GM12874 (cell line): Measurements from ENCODE around the gene LRP5.
A peak's percentile ranks its signal among the peaks of the same experiment; 100 is the strongest.

Source experiments
- TF ChIP-seq, protein P1 (sequence below): IDR thresholded peaks from 2 replicates; pipeline ENCODE4 v1.5.1; 2011; ENCODE audit warnings: low read depth, mild to moderate bottlenecking, control low read depth, low read length, moderate library complexity; ENCODE audit not compliant: insufficient read depth

Gene LRP5

GRCh38 chr11:68379206-68379605 lies 66.8 kb downstream of the LRP5 start:
- TF ChIP-seq, protein P1, sequence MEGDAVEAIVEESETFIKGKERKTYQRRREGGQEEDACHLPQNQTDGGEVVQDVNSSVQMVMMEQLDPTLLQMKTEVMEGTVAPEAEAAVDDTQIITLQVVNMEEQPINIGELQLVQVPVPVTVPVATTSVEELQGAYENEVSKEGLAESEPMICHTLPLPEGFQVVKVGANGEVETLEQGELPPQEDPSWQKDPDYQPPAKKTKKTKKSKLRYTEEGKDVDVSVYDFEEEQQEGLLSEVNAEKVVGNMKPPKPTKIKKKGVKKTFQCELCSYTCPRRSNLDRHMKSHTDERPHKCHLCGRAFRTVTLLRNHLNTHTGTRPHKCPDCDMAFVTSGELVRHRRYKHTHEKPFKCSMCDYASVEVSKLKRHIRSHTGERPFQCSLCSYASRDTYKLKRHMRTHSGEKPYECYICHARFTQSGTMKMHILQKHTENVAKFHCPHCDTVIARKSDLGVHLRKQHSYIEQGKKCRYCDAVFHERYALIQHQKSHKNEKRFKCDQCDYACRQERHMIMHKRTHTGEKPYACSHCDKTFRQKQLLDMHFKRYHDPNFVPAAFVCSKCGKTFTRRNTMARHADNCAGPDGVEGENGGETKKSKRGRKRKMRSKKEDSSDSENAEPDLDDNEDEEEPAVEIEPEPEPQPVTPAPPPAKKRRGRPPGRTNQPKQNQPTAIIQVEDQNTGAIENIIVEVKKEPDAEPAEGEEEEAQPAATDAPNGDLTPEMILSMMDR: no peak

DNA sequence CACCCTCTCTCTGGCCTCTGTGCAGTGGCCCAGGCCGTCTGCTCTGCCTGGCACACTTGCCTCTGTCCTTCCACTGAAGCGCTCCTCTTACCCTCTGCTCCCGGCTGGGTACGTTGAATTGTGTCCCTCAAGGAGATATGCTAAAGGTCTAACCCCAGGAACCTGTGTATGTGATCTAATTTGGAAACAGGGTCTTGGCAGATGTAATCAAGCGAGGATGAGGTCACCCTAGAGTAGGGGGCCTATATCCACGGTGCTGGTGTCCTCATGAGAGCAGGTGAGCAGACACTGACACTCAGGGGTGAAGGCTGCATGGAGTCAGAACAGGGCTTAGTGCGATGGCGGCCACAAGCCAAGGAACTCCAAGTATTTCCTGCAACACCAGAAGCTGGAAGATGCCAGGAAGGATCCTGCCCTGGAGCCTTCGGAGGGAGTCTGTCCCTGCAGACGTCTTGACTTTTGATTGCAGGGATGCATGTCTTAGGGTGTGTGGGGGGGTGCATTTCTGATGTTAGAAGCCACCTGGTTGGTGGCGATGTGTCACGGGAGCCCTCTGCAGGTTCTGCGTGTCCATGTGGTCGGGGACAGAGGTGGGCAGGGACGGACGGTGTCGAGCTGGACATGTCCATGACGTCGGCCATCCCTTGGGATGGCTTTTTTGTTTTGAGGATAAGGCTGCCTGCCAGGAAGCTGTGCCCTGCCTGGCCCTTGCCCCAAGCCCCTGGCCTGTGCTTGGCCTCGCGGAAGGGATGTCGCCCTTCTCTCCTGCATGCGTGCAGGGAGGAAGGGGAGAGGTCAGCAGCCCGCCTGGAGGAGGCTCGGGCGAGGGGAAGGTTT lies 68.6 kb downstream of the LRP5 start:
- TF ChIP-seq, protein P1: no peak

- TF ChIP-seq, protein P1: no peak
Measured at GRCh38 chr11:68381716-68382115, 69.3 kb downstream of the LRP5 start.

DNA sequence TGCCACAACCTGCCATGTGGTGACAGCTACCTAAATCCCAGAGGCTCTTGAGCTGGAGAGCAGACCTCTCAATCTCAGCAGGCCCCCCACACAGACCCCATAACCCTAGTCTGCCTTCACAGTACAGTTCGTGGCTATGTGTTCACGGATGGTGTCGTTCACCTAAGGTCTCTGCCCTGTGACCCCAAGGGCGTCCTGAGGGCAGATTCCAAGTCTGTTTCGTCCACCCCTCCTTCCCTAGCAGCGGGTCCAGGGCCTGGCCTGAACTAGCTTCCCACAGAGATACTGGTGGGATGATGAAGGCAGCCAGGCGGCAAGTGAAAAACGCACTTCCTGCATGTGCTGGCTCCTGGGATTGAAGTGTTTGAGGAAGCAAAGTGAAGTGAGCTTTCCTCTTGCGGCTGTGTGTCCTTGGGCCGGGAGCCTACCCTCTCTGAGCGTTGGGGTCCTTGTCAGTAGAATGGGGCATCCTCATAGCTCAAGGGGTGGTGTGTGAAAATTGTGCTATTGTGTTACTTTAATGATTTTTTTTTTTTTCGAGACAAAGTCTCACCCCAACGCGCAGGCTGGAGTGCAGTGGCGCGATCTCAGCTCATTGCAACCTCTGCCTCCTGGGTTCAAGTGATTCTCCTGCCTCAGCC lies 70.1 kb downstream of the LRP5 start:
- TF ChIP-seq, protein P1: no peak

DNA sequence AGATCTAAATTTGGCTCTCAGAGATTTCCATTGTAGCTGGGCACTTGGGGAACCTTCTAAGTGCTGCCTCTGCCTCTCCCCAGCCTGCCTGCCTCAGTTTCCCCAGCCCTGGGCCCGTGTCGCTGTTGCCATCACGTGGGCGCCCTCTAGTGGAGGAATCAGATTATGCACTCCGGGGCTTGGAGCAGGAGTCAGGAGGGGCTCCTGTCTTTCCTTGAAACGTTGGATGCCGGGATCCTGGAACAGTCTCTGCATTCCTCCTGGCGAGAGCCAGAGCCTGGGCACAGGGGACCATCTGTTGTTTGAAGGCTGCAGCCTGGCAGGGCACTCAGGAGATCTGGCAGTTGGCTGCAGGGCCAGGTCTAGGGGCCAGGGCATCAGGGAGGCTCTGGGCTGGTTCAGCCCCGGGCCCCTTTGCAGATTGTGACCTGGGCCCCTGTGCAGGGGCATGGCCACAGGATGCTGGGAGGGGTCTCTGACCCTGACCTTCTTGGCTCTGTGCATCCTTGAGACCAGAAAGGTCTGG lies 71.6 kb downstream of the LRP5 start:
- TF ChIP-seq, protein P1: peak; percentile 90

DNA sequence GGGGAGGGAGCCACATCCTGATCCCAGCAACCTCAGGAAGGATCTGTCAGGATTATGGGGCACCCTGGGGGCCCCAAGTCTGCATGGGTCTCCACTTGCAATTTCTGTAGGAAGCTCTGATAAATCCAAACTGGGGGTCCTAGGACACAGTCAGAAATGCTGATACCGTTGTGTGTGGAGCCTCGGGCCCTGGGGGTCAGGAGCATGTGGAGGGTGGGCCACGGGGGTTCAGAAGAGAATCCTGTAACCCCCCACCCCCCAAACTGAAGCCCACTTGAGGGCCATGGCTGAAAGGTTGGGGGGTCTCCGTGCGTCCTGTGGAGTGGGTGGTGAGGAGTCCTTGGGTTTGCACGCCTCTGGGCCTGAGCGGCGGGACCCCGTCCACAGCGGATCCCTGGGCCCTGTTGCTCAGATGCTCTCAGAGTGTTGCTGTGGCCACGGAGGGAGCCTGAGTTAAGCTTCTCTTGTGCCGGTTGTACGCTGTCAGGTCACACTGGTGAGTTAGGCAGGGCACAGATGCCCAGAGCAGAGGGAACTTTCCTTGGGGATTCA lies 72.2 kb downstream of the LRP5 start:
- TF ChIP-seq, protein P1: no peak

- TF ChIP-seq, protein P1: no peak
Measured at GRCh38 chr11:68385128-68385527, 72.7 kb downstream of the LRP5 start.
